Muscle of leg (tissue), 11 donors: ENCODE results near the gene CCDC183. TPM values are rescaled to one million over a fixed set of nuclear protein-coding genes. Genes with fewer than 3 reads are reported as not detected.
"Not testable (repeated sequence)": the region's sequence is repeated elsewhere in the genome, so short reads cannot be mapped to it uniquely, and the experiment has no call there.

Experiments
- DNase-seq: peaks from one replicate; pipeline ENCODE4 v3.0.0; 2013
- H3K27ac ChIP-seq: one replicate; pipeline ENCODE4 v1.5.1; 2013; ENCODE audit warnings: mild to moderate bottlenecking, low read length, control low read depth
- H3K27me3 ChIP-seq: one replicate; pipeline ENCODE4 v1.6.1; 2013; ENCODE audit warnings: low read length; ENCODE audit not compliant: control insufficient read depth, insufficient read depth
- H3K36me3 ChIP-seq: one replicate; pipeline ENCODE4 v1.6.1; 2013; ENCODE audit warnings: low read length; ENCODE audit not compliant: control insufficient read depth, insufficient read depth
- H3K4me1 ChIP-seq: one replicate; pipeline ENCODE4 v1.6.1; 2013; ENCODE audit warnings: low read length; ENCODE audit not compliant: control insufficient read depth, insufficient read depth
- H3K4me3 ChIP-seq: one replicate; pipeline ENCODE4 v1.5.1; 2013; ENCODE audit warnings: low read length, control low read depth
- H3K9me3 ChIP-seq: replicated peaks from 2 replicates; pipeline ENCODE4 v1.6.1; 2013; ENCODE audit warnings: low read depth, low read length; ENCODE audit not compliant: control insufficient read depth
- WGBS: methylation state at CpG from one replicate; pipeline ENCODE4 v1.1.5; 2013; ENCODE audit warnings: missing lambda C conversion rate; ENCODE audit not compliant: insufficient coverage; 5-methylcytosine and 5-hydroxymethylcytosine counted together
- polyA plus RNA-seq, 8 donors: library from polyadenylated mRNA; unstranded; fragments of 120-200 nt; gene quantifications; one replicate each; pipeline versions ENCODE4 v1.2.1 to v1.2.3, GENCODE V29; 2013; ENCODE audit warnings: inconsistent platforms in 1 of 8, low replicate concordance in 1 of 8; ENCODE audit not compliant: insufficient read length in 8 of 8, insufficient read depth in 1 of 8
- total RNA-seq: library from RNA; stranded (reverse); fragments of 120-200 nt; gene quantifications from one replicate; pipeline ENCODE4 v1.2.4, GENCODE V29; 2013

Gene CCDC183
- total and polyA plus RNA-seq, 9 donors, result 0.84 to 4.6 (median 2.1) TPM

- 84% methylated on average over 10 of the region's 15 CpGs for WGBS
- Histone ChIP-seq H3K27ac (no peak overlapping the region), H3K9me3 (no peaks in the 10 kb centered on the region), H3K4me3 (no peak overlapping the region), H3K36me3 (peaks cover 4% of the 10 kb centered on the region), H3K27me3 (peaks cover 16% of the 10 kb centered on the region), H3K4me1 (peaks cover 27% of the 10 kb centered on the region)
- peak; percentile 28 for DNase-seq
These were observed 3.6 kb upstream of the CCDC183 start for GRCh38 chr9:136792321-136793085.

GRCh38 chr9:136793086-136793946 lies 2.8 kb upstream of the CCDC183 start:
- Histone ChIP-seq H3K36me3 (peaks cover 4% of the 10 kb centered on the region), H3K27me3 (peaks cover 23% of the 10 kb centered on the region), H3K9me3 (no peaks in the 10 kb centered on the region), H3K4me3 (no peak overlapping the region), H3K4me1 (peaks cover 28% of the 10 kb centered on the region), H3K27ac (no peak overlapping the region)
- WGBS, result 65% methylated on average over 8 of the region's 17 CpGs
- peak; percentile 25 for DNase-seq

GRCh38 chr9:136794281-136794999 lies 1.7 kb upstream of the CCDC183 start:
- 77% methylated on average over 5 of the region's 14 CpGs for WGBS
- H3K4me3 ChIP-seq, result no peak overlapping the region
- H3K36me3 ChIP-seq, result peaks cover 4% of the 10 kb centered on the region
- H3K27me3 ChIP-seq, result peaks cover 35% of the 10 kb centered on the region
- H3K4me1 ChIP-seq, result peaks cover 38% of the 10 kb centered on the region
- no peaks in the 10 kb centered on the region for H3K9me3 ChIP-seq
- H3K27ac ChIP-seq, result no peak overlapping the region
- no peak for DNase-seq

- peaks cover 43% of the 10 kb centered on the region for H3K4me1 ChIP-seq
- H3K9me3 ChIP-seq, result no peaks in the 10 kb centered on the region
- H3K27me3 ChIP-seq, result peaks cover 40% of the 10 kb centered on the region
- no peak overlapping the region for H3K4me3 ChIP-seq
- peaks cover 4% of the 10 kb centered on the region for H3K36me3 ChIP-seq
- H3K27ac ChIP-seq, result no peak overlapping the region
- 71% methylated on average over 2 of the region's 6 CpGs for WGBS
- DNase-seq, result no peak
These were observed 1.2 kb upstream of the CCDC183 start for GRCh38 chr9:136795000-136795348.

GRCh38 chr9:136796775-136797347 lies 723 bp downstream of the CCDC183 start:
- Histone ChIP-seq H3K4me1 (peaks cover 44% of the 10 kb centered on the region), H3K27me3 (peaks cover 58% of the 10 kb centered on the region)
- WGBS, result 0% methylated on average over 1 of the region's 10 CpGs

GRCh38 chr9:136798708-136799078 lies 2.6 kb downstream of the CCDC183 start:
- H3K4me1 ChIP-seq, result peaks cover 37% of the 10 kb centered on the region
- H3K9me3 ChIP-seq, result no peaks in the 10 kb centered on the region
- no peak overlapping the region for H3K27ac ChIP-seq
- no peaks in the 10 kb centered on the region for H3K36me3 ChIP-seq
- H3K4me3 ChIP-seq, result no peak overlapping the region
- WGBS, result 60% methylated on average over 1 of the region's 6 CpGs
- DNase-seq, result no peak
- H3K27me3 ChIP-seq, result peaks cover 67% of the 10 kb centered on the region

More at GRCh38 chr9:136796775-136797347, 723 bp downstream of the CCDC183 start:
- H3K27ac ChIP-seq, DNase-seq, H3K4me3 ChIP-seq, H3K36me3 ChIP-seq, H3K9me3 ChIP-seq: not testable (repeated sequence)

- Histone ChIP-seq H3K36me3 (no peaks in the 10 kb centered on the region), H3K9me3 (no peaks in the 10 kb centered on the region), H3K4me1 (peaks cover 40% of the 10 kb centered on the region), H3K4me3 (no peak overlapping the region), H3K27me3 (peaks cover 67% of the 10 kb centered on the region), H3K27ac (no peak overlapping the region)
- no peak for DNase-seq
- 46% methylated on average over 16 of the region's 35 CpGs for WGBS
These were observed 3.1 kb downstream of the CCDC183 start for GRCh38 chr9:136799079-136799853.

GRCh38 chr9:136799854-136800657 lies 3.9 kb downstream of the CCDC183 start:
- no peak overlapping the region for H3K27ac ChIP-seq
- H3K9me3 ChIP-seq, result no peaks in the 10 kb centered on the region
- peak overlapping the region; percentile 8 for H3K4me3 ChIP-seq
- peaks cover 48% of the 10 kb centered on the region for H3K4me1 ChIP-seq
- H3K27me3 ChIP-seq, result peaks cover 67% of the 10 kb centered on the region
- no peak for DNase-seq
- no peaks in the 10 kb centered on the region for H3K36me3 ChIP-seq
- WGBS, result under 1% methylated on average over 48 of the region's 63 CpGs

- peaks cover 48% of the 10 kb centered on the region for H3K4me1 ChIP-seq
- H3K27ac ChIP-seq, result no peak overlapping the region
- no peak overlapping the region for H3K4me3 ChIP-seq
- WGBS, result 63% methylated on average over 2 of the region's 6 CpGs
- DNase-seq, result no peak
- H3K9me3 ChIP-seq, result no peaks in the 10 kb centered on the region
- H3K36me3 ChIP-seq, result no peaks in the 10 kb centered on the region
- peaks cover 51% of the 10 kb centered on the region for H3K27me3 ChIP-seq
These were observed 6.2 kb downstream of the CCDC183 start for GRCh38 chr9:136802321-136802720.
